Adrenal gland (tissue), 5 donors: ENCODE data around the gene FEM1A.

Source experiments
- POLR2A ChIP-seq, 2 donors: fragments of 450-650 bp; IDR thresholded peaks; one replicate each; pipeline ENCODE4 v1.6.1; 2017; ENCODE audit warnings: antibody characterized with exemption in 2 of 2, mild to moderate bottlenecking in 2 of 2, moderate library complexity in 1 of 2
- TF ChIP-seq, protein P1 (sequence below), 6 experiments: fragments of 450-650 bp in 4 of 6; fragments of 200-600 bp in 2 of 6; sonication (generic) in 1 of 6; IDR thresholded peaks; 1 replicate in 5 of 6; 2 replicates in 1 of 6; pipeline versions ENCODE4 v1.5.1 to v1.8.0; 2016 to 2021; ENCODE audit warnings: antibody characterized with exemption in 6 of 6, mild to moderate bottlenecking in 2 of 6, moderate library complexity in 1 of 6
- donor health status: DM: no; HTN: no; CAD: no.

DNA sequence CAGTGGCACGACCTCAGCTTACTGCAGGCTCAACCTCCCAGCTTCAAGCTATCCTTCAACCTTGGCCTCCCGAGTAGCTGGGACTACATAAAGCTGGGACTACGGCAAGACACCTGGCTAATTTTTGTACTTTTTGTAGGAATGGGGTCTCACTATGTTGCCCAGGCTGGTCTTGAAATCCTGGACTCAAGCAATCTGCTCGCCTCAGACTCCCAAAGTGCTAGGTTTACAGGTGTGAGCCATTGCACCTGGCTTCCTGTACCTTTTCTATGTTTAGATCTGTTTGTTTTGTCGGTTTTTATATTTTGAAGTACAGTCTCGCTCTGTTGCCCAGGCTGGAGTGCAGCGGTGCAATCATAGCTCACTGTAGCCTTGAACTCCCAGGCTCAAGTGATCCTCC, 57.5 kb downstream of the FEM1A start:
- TF ChIP-seq, protein P1, sequence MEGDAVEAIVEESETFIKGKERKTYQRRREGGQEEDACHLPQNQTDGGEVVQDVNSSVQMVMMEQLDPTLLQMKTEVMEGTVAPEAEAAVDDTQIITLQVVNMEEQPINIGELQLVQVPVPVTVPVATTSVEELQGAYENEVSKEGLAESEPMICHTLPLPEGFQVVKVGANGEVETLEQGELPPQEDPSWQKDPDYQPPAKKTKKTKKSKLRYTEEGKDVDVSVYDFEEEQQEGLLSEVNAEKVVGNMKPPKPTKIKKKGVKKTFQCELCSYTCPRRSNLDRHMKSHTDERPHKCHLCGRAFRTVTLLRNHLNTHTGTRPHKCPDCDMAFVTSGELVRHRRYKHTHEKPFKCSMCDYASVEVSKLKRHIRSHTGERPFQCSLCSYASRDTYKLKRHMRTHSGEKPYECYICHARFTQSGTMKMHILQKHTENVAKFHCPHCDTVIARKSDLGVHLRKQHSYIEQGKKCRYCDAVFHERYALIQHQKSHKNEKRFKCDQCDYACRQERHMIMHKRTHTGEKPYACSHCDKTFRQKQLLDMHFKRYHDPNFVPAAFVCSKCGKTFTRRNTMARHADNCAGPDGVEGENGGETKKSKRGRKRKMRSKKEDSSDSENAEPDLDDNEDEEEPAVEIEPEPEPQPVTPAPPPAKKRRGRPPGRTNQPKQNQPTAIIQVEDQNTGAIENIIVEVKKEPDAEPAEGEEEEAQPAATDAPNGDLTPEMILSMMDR (IDR thresholded peaks at IDR 0.05): no peak
- TF ChIP-seq POLR2A (IDR thresholded peaks at IDR 0.05): no peak
